GDM1 (cell line): ENCODE data around the gene CDH4.

Source experiments
- DNase-seq: peaks from one replicate; lab custom pipeline; 2025; lab: John Stamatoyannopoulos, UW

The CDH4 gene

GRCh38 chr20:61605862-61606557 is 353.9 kb downstream of the CDH4 start:
- DNase-seq, result no peak

GRCh38 chr20:61608275-61609085 is 356.4 kb downstream of the CDH4 start:
- no peak for DNase-seq

- no peak for DNase-seq
These were observed 357.4 kb downstream of the CDH4 start for GRCh38 chr20:61609461-61609860.

GRCh38 chr20:61611401-61612180 is 359.5 kb downstream of the CDH4 start:
- DNase-seq, result no peak

- DNase-seq, result no peak
These were observed 362.1 kb downstream of the CDH4 start for GRCh38 chr20:61613917-61614705.

- DNase-seq, result no peak
These were observed 362.6 kb downstream of the CDH4 start for GRCh38 chr20:61614706-61615100.

- DNase-seq, result no peak
These were observed 363.7 kb downstream of the CDH4 start for GRCh38 chr20:61615806-61616205.

- DNase-seq, result no peak
These were observed 367.7 kb downstream of the CDH4 start for GRCh38 chr20:61619751-61620150.

- no peak for DNase-seq
These were observed 368.1 kb downstream of the CDH4 start for GRCh38 chr20:61620174-61620573.

GRCh38 chr20:61621035-61621730 is 369.1 kb downstream of the CDH4 start:
- no peak for DNase-seq

- DNase-seq, result no peak
These were observed 369.8 kb downstream of the CDH4 start for GRCh38 chr20:61621852-61622251.

GRCh38 chr20:61623451-61623850 is 371.4 kb downstream of the CDH4 start:
- DNase-seq, result no peak

GRCh38 chr20:61625246-61625645 is 373.2 kb downstream of the CDH4 start:
- no peak for DNase-seq

GRCh38 chr20:61626412-61626811 is 374.4 kb downstream of the CDH4 start:
- DNase-seq, result no peak

GRCh38 chr20:61627791-61628415 is 375.8 kb downstream of the CDH4 start:
- DNase-seq, result no peak

- DNase-seq, result no peak
These were observed 376.4 kb downstream of the CDH4 start for GRCh38 chr20:61628480-61628879.

- DNase-seq, result no peak
These were observed 377.0 kb downstream of the CDH4 start for GRCh38 chr20:61628901-61629601.

- DNase-seq, result no peak
These were observed 377.7 kb downstream of the CDH4 start for GRCh38 chr20:61629602-61630390.

GRCh38 chr20:61630391-61630650 is 378.3 kb downstream of the CDH4 start:
- DNase-seq, result no peak

GRCh38 chr20:61630816-61631215 is 378.8 kb downstream of the CDH4 start:
- no peak for DNase-seq
